T-helper 9 cell (primary cell): ENCODE results near the gene SIGLEC8.
"Not testable (repeated sequence)": the region's sequence is repeated elsewhere in the genome, so short reads cannot be mapped to it uniquely, and the experiment has no call there.

Experiments used
- DNase-seq: peaks from one replicate; pipeline ENCODE4 v3.0.0-alpha.2; 2020
- total RNA-seq, 2 donors: gene quantifications; one replicate each; lab custom pipeline; 2026; lab: John Stamatoyannopoulos, UW

The SIGLEC8 gene
- 0 reads per million in 2 donors for total RNA-seq

DNA sequence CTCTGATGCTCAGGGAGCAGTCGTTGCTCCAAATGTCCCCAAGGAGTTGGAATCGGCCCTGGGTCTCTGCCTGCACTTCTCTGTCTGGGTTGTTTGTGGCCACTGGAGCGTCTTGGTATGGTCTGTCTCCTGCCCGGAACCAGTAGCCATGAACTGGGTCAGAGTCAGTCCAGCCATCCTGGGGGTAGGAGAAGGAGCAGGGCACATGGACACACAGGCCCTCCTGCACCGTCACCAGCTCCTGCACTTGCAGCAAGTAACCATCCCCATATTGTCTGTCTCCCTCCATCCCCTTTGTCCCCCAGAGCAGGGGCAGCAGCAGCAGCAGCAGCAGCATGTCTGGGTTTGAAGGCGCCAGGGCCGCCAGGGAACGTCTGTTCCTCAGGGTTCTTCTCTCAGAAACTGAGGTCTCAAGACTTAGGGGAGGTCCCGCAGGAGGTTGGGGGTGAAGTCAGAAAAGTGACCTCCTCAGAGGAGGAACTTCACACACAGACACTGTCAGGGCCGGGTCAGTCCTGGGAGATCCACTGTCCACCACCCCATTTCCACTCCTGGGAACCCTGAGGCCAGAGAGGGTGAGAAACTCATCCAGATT, at the start of gene SIGLEC8:
TSS of gene SIGLEC8 (minus strand) at position 404 of the 595 bp plus-strand sequence. CDS start at position 337, 67 bp downstream.
- no peak for DNase-seq

DNA sequence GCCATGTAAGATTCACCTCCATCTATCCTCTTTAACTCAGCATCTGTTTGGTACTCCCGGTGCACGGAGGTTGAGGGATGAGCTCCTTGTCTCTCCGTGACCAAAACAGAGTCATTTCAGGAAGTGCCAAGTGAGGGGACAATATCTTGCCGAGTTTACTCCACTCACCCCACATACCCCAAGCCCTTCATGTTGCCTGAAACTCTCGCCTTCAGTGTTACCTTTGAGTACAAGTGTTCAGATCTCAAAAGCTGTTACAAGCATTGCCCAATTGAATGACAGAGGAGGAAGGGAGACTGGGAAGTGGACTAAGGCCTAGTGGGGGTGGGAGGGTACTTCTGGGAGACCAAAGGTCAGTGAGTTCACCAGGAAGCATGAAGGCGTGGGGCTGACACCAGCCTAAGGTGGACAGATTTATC, 49.4 kb upstream of the SIGLEC8 start:
- no peak for DNase-seq

DNA sequence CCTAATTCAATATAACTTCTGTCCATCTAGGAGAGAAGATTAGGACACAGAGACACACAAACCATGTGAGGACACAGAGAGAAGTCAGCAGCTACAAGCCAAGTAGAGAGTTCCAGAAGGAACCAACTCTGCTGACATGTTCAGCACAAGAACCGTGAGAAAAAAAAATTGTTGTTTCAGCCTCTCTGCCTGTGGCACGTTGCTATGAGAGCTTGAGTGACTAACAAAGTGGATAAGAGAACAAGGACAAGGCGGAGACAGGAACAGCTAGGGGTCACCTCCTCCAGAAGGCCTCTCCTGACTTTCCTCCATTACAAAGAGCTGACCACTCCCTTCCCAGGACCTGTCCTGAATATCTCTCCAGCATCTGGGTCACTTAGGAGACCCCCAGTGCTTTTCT, 48.9 kb upstream of the SIGLEC8 start:
- no peak for DNase-seq

DNA sequence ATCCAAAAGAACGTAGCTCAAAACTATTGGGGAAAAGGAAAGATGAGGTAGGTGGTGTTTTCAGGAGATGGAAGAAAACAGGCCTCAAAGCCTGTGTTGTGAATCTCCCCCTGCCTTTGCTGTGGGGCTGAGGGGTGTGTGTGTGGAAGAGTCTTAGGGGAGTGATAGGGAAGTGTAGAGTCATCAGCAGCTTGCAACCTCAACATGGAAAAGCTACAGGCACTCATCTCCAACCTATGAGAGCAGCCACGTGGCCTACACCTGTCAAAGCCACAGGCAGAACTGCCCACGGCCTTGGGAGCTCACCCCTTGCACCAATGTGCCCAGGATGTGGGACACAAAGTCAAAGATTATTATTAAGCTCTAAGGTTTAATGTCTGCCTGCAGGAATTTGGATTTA, 47.6 kb upstream of the SIGLEC8 start:
- no peak for DNase-seq

DNA sequence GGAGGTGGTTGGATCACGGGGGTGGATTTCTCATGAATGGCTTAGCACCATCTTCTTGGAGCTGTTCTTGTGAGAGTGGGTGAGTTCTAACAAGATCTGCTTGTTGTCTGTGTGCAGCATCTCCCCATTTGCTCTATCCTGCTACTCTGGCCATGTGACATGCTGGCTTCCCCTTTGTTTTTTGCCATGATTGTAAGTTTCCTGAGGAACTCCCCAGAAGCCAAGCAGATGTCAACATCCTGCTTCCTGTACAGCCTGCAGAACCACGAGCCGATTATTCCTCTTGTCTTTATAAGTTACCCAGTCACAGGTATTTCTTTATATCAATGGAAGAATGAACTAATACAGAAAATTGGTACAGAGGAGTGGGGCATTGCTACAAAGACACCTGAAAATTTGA, 45.6 kb upstream of the SIGLEC8 start:
- DNase-seq, result no peak

DNA sequence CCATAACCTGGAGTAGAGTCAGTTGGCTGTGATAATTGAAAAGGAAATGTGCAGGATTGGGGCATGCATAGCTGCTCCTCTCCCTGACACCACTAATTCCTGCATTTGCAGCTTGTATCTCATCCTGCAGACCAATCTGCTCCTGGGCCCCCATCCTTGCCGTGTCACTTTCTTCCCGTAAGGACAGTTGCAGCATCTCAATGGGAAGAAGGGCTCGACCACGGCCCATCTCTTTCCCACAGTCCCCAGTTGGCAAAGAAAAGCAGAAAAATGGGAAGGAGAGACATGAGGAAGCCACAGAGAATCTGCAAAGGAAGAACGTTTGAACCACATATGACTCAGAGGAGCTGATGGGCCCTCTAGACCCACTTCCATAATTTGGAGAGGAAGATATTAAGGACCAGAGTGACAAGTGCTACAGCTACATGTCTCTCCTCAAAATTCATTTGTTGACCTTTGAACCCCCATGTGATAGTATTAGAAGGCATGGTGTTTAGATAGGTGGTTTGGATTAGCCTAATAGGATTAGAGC, 45.1 kb upstream of the SIGLEC8 start:
- DNase-seq, result no peak

DNA sequence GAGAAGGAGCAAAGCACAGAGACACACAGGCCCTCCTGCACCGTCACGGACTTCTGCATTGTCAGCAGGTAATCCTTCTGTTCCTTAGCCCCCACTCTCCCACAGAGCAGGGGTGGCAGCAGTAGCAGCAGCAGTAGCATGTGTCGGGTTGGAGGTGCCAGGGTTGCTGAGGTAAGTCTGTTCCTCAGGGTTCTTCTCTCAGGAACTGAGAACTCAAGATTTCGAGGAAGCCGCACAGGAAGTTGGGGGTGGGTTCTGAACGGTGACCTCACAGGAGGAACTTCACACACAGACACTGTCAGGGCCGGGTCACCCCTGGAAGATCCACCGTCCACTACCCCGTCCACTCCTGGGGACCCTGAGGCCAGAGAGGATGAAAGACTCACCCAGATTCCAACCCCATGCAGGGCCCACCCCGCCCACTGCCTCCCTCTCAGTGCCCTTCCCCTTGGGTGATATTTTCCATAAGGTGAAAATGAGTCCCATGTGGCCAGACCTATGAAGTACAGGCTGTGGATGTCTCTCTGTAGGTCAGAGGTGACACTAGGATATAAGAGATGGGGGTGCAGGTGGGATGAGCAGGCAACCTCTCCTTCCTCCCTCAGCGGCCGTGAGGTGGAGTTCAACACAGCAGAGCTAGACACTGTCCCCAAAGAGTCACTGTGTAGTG, 43.5 kb upstream of the SIGLEC8 start, which contains the start of gene SIGLEC12:
TSS of gene SIGLEC12 (minus strand) at position 207 of the 670 bp plus-strand sequence. CDS start at position 140, 67 bp downstream.
- no peak for DNase-seq

DNA sequence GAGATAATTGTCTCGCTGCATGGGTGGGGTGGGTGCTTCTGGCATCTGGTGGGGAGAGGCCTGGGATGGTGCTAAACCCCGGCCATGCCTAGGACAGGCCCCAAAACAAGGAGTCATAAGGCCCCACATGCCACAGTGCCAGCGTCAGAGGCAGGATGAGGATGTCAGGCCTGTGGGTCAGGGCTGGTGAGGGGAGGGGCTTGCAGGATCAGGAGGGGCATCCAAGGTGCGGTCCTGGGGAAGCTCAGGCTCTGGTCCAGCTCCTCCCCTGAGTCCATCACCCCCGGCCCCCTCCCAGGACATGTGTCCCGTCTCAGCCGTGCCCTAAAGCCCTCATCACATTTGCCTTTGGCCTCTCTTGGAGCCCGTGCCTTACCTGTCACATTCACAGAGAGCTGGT, 42.7 kb upstream of the SIGLEC8 start:
- DNase-seq, result not testable (repeated sequence)

DNA sequence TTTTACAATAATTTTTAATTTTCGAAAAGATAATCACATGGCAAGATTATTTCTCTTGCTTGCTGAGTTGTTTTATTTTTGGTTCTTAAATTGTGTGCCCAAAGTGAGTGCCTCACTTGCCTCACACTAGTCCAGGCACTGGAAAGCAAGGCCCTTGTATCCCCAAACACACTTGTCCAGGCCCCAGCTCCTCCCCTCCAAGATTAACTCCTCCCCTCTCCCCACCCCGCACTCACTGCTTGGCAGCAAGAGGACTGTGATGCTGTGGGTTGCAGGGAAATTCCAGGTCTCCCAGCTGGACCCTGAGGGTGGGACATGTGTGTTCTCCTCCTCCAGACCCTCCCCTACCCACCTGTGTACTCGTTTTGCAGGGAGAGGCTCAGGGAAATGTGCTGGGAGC, 39.4 kb upstream of the SIGLEC8 start:
- no peak for DNase-seq

DNA sequence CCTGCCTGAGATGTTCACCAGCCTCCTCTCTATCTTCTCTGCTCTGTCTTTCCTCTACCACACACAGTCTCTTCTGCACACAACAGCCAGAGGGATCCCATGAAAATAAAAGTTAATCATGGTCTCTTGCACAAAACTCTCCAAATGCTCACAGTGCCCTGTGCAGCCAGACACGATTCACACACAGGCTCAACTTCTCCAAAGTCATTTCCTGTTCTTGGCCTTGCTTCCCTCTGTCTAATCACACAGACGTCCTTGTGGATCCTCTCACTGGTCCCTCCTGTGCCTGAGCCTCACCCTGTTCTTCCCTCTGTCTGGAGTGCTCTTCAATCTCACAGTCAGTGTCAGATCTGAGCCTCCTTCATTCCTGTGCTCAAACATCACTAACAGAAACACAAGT, 35.5 kb upstream of the SIGLEC8 start:
- no peak for DNase-seq

DNA sequence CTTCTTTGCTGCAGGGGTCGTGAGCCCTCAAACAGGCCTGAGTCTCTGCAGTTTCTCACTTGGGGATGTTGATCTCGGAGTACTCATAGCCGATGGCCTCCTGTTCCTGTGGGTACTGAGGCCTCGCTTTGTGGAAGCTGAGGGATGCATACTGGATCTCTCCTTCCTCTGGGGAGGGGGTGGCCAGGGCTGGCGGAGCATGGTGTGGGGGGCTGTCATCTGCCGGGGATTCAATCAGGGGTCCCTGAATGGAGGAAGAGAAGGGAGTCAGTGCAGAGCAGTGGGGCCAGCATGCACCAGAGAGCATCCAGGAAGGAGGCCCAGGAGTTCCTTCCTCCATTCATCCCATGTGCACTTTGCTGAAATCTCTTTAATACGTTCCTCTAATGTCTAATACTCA, 33.3 kb upstream of the SIGLEC8 start:
- DNase-seq, result no peak

DNA sequence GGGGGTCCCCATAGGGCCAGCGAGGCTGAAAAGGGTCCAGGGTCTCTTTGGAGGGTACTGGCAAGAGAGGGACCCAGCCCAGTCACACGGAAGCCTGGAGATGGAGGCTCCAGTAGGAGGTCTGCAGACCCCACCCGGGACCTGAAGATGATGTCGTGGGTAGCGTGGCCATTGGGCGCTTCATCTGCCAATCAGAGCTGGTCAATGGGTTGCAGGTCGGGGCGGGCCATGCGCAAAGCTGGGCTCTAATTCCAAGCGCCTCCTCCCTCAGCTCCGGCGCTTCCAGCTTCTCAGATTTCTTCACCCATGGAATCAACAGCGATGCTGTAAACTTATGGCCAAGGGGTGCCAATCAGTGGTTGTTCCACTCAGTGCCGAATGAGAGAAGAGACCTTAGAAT, 32.4 kb upstream of the SIGLEC8 start:
- DNase-seq, result no peak

DNA sequence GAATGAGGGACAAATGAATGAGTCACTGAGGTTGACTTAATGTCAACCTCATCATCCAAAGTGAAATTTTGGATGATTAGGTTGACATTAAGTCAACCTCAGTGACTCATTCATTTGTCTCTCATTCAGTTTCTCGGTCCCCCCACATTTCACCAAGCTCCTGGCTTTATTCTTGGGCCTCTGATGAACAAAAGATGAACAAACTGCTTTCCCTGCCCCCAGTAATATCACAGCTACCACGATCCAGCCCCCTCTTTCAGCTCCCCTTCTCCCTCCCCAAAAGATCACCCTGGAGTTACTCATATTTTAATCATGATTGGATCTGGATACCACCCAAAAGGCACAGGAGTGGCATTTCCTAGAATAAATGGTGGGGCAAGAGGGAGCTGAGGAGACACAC, 30.9 kb upstream of the SIGLEC8 start:
- DNase-seq, result no peak

DNA sequence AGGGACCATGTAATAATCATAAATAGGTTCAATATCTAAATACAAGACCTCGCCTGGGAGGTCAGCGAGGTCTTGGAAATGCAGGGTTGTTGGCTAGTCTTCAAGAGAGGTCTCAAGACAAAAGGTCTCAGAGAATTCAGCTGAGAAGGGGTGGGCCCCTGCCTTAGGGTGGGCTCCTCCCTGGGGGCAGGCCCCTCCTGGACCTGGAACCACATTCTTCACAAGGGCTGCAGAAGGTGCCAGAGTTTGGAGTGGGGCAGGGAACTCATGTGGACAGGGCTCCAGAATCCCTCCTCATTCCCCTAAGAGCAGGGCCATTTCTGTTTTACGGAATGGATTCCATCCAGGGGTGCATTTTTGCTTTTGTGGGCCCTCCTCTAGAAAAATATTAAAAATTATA, 30.2 kb upstream of the SIGLEC8 start:
- no peak for DNase-seq

DNA sequence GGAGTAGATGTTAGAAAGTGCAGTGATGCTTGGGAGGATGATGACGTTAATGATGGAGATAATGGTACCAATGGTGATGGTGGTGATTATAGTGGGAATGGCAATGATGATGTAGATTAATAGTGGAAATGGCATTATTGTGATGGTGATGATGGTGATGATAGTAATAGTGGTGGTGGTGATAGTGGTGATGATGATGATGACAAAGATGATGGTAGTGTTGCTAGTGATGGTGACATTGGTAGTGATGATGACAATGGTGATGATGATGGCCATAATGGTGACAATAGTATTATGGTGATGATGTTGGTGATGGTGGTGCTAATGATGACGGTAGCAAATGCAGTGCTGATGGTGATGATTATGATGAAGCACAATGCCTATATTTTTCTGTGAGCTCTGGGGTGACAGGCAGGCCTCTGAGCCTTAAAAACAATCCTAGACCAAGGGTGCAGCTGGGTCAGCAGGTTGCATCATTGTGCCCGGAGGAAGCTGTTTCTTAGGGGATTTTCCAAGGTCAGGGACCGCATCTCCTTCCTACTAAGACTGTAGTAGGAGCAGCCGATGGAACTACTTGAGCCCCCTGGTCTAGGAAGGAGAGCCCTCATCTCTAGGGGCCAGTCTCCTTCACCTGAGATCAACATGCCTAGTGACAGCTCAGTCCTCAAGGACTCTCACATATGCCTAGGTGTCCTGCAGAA, 27.9 kb upstream of the SIGLEC8 start:
- DNase-seq, result no peak

DNA sequence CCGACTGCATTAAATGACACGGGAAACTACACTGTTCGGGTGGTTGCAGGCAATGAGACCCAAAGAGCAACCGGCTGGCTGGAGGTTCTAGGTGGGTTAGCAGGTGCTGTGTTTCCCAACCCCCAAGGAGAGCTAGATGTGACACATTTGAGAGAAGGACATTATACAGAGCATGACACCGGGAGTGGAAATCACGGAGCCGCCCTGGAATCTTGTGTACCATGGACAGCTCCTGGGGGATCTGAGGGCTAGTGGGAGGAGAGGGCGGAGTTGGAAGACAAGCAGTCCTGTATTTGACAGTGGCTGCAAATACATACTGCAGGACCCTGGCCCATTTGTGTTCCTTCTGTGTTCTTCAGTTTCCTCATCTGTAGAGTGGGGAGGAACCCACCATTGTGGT, 22.3 kb upstream of the SIGLEC8 start:
- no peak for DNase-seq

DNA sequence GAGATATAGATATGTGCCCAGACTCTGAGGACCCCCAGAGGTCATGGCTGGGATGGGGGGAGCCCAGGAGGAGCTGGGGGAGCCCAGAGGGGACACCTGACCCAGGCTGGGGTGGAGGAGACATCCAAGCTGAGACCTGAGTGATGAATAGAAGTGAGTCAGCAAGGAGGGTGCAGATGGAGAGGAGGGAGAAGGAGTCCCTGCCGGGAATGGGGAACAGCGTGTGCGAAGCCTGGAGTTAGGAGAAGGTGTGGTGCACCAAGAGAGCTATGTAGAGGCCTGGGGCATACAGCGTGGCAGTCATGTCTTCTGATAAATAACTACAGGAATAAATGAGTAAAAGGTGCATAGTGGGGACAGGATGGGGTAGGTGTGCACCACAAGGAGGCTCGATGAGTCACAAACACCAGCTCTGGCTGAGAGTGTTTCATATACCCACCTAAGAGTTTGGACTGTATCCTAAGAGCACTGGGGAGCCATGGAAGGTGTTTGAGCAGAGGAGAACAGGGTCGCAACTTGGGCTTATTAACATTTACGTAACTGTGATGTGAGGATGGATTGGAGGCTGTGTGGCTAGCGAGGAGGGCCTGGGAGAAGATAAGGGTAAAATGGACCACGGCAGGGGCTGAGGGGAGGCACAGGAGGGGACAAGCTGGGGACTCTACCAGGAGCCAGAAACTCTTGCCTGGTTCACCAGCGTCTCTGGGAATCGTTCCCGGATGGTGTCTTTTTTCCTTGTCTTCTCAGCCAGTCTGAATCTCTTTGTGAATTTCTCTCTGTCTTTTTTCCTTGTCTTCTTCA, 21.5 kb upstream of the SIGLEC8 start:
- DNase-seq, result no peak

DNA sequence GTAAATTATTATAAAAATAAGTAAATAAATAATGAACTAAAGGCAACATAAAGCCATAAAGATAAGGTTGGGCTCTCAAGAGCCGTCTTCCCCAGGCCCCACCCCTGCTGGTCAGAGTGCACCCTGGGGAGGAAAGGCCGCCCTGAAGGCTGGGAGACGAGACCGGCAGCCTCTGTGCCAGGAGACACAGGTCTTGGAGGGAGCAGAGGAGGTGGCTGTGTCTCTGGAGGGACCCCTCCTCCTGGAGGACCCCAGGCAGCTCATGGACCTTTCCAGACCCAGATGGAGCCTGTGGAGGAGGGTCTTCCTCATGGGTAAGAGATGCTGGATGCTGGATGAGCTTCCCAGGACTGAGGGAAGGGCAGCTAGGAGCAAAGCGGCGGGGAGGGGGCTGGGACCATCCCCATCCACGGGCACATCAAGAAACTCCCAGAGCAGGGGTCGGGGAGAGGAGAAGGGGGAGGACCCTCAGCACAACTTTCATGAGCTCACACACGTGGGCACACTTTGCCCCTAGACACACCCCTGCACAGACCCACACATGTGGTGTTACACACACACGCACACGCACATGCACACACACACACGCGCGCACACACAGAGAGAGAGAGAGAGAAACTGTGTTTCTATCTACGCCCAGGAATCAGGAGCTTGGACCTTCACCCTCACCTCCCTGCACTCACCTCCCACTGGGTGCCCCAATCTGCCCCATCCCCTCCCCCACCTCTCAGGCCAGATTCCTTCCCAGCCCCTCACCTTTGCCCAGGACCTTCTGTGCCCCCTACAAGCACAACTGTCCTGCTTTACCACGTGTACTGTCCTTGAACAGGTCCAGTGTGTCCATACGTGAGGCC, 20.4 kb upstream of the SIGLEC8 start, which contains the start of gene CEACAM18:
TSS of gene CEACAM18 (plus strand) at position 159 of the 854 bp plus-strand sequence.
- DNase-seq, result no peak

DNA sequence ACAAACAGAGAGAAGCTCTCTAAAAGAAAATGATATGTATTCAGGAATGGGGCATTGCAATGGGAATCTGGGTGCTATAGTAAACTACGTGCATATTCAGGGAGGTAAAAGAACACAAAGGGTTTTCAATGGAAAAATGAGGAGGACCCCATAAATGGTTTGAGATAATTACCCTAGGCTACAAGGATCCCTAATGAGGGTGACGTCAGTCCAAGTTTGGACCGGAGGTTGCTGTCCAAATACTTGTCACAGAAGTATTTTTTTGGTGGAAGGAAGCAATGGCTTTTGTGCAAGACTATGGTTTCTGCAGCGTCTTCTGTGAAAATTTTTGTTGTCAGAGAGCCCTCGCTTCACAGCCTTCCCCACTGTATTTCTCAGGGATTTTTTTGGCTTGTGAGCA, 19.1 kb upstream of the SIGLEC8 start:
- DNase-seq, result no peak

DNA sequence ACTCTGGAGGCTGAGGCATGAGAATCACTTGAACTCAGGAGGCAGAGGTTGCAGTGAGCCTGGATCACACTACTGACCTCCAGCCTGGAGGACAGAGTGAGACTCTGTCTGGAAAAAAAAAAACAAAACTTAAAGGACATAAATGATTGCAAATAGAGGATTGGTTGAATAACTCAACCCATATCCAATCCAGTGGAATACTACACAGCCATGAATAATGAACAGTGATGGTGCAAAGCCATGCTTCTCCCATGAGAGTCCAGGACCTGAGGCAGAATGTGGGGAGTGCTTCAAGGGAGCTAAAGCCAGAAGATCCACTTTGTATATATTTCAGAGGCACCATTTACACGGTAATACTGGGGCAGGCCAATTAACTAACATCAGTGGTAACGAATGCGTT, 17.9 kb upstream of the SIGLEC8 start:
- DNase-seq, result no peak

DNA sequence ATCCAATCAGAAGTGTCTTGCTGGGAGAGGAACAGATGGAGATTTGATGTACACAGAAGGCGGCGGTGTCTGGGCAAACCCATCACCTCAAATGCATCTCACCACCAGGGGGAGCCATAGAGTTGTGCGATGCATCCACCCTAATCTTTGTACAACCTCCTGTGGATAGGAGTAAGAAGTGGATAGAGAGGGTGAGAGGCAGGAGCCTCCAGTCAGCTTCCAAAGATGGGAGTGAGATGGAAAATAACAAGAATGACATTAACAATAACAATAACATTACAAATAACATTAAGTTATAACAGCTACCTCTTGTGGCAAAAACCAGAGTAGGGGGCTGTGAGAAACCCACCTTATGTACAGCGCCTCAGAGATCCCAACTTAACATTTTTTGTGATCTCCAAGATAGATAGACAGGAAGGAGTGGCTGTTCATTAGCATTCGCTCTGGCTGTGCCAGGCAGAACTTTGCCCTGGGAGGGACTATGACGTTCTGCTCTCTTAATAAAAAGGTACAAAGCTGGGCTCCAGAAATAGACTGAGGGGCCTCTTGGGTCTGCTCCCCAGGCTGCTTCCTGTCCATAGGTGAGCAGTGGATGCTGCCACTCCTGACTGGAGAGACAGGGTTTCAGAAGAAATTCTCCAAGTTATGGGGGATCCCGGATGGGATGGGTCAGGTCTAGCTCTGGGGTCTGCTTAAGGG, 14.9 kb upstream of the SIGLEC8 start:
- peak; percentile 82 for DNase-seq
